ENCODE results near the gene TLCD4.

TLCD4 gene

GRCh38 chr1:95117207-95118066 is at the start of gene TLCD4:
Gene TLCD4, plus strand, starts transcription at chr1:95117355. Its CDS starts 26,547 bp downstream, at chr1:95143902.
- peak within 1 kb of the TSS; percentile 59 for H3K4me3 ChIP-seq (ENCODE audit: low read depth, low read length)
- no peak for TF ChIP-seq CTCF (IDR thresholded peaks at IDR 0.05; ENCODE audit: low read depth, low read length, missing control alignments)
- no peak for DNase-seq
- no peaks in the 10 kb centered on the region for H3K36me3 ChIP-seq (replicated peaks)
- H3K27ac ChIP-seq: no peak within 1 kb of the TSS
- in situ Hi-C loops (cut with HindIII; ENCODE audit: low pct_ligation_motif_present, low sequenced_read_pairs): no loop called here
- peaks cover 27% of the 10 kb centered on the region for H3K27me3 ChIP-seq (replicated peaks)

- Histone ChIP-seq H3K27ac (no peak overlapping the region), H3K36me3 (replicated peaks) (no peaks in the 10 kb centered on the region), H3K27me3 (replicated peaks) (no peaks in the 10 kb centered on the region), H3K4me3 (ENCODE audit: low read depth, low read length) (no peak overlapping the region)
- no peak for TF ChIP-seq CTCF (IDR thresholded peaks at IDR 0.05; ENCODE audit: low read depth, low read length, missing control alignments)
- in situ Hi-C loops (cut with HindIII; ENCODE audit: low pct_ligation_motif_present, low sequenced_read_pairs): no loop called here
- DNase-seq: no peak
Measured at GRCh38 chr1:95067568-95067967, 49.6 kb upstream of the TLCD4 start.

GRCh38 chr1:95068956-95069709 is 48.0 kb upstream of the TLCD4 start:
- H3K4me3 ChIP-seq (ENCODE audit: low read depth, low read length): no peak overlapping the region
- H3K27ac ChIP-seq: no peak overlapping the region
- DNase-seq: no peak
- no peak for TF ChIP-seq CTCF (IDR thresholded peaks at IDR 0.05; ENCODE audit: low read depth, low read length, missing control alignments)
- in situ Hi-C loops (cut with HindIII; ENCODE audit: low pct_ligation_motif_present, low sequenced_read_pairs): no loop called here
- H3K27me3 ChIP-seq (replicated peaks): no peaks in the 10 kb centered on the region
- no peaks in the 10 kb centered on the region for H3K36me3 ChIP-seq (replicated peaks)

DNA sequence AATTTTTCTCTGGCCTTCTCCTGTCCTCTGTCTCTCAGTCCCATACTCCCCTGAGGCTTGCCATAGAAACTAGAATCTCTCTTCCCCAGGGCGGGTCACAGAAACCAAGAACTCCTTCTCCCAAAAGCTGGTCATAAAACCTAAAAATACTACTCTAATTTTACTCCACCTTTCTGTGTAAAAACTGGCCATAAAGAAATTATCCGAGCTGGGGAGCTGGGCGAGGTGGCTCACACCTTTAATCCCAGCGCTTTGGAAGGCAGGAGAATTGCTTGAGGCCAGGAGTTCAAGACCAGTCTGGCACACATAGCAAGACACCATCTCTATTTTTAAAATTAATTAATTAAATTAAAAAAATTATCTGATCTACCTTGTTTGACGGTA is 47.5 kb upstream of the TLCD4 start:
- in situ Hi-C loops (cut with HindIII; ENCODE audit: low pct_ligation_motif_present, low sequenced_read_pairs): no loop called here
- TF ChIP-seq CTCF (IDR thresholded peaks at IDR 0.05; ENCODE audit: low read depth, low read length, missing control alignments): no peak
- Histone ChIP-seq H3K27me3 (replicated peaks) (no peaks in the 10 kb centered on the region), H3K27ac (no peak overlapping the region), H3K4me3 (ENCODE audit: low read depth, low read length) (no peak overlapping the region), H3K36me3 (replicated peaks) (no peaks in the 10 kb centered on the region)
- DNase-seq: no peak

GRCh38 chr1:95071539-95071938 is 45.6 kb upstream of the TLCD4 start:
- H3K27me3 ChIP-seq (replicated peaks): no peaks in the 10 kb centered on the region
- in situ Hi-C loops (cut with HindIII; ENCODE audit: low pct_ligation_motif_present, low sequenced_read_pairs): no loop called here
- H3K4me3 ChIP-seq (ENCODE audit: low read depth, low read length): no peak overlapping the region
- no peaks in the 10 kb centered on the region for H3K36me3 ChIP-seq (replicated peaks)
- TF ChIP-seq CTCF (IDR thresholded peaks at IDR 0.05; ENCODE audit: low read depth, low read length, missing control alignments): no peak
- DNase-seq: no peak
- H3K27ac ChIP-seq: no peak overlapping the region
